ACC112 (cell line): Measurements from ENCODE around the gene TRIP6.

ENCODE experiments used
- H2AFZ ChIP-seq: fragments of 200-600 bp; sonication (generic); one replicate; pipeline ENCODE4 v1.6.0; 2017; ENCODE audit warnings: antibody characterized with exemption, low read length; ENCODE audit not compliant: unreplicated experiment
- H3K27ac ChIP-seq: fragments of 200-600 bp; sonication (generic); 2 replicates; pipeline ENCODE4 v1.5.1; 2014; ENCODE audit warnings: low read depth, mild to moderate bottlenecking, antibody characterized with exemption, low read length, moderate library complexity
- H3K27me3 ChIP-seq: fragments of 200-600 bp; sonication (generic); 2 replicates; pipeline ENCODE4 v1.6.1; 2014; ENCODE audit warnings: mild to moderate bottlenecking, antibody characterized with exemption, low read length, moderate library complexity, mixed read lengths; ENCODE audit not compliant: insufficient read depth
- H3K36me3 ChIP-seq: fragments of 200-600 bp; sonication (generic); 2 replicates; pipeline ENCODE4 v1.6.1; 2016; ENCODE audit warnings: mild to moderate bottlenecking, antibody characterized with exemption, low read length, moderate library complexity, mixed read lengths; ENCODE audit not compliant: insufficient read depth
- H3K4me1 ChIP-seq: fragments of 200-600 bp; sonication (generic); one replicate; pipeline ENCODE4 v1.6.1; 2016; ENCODE audit warnings: low read length, mixed read lengths; ENCODE audit not compliant: insufficient read depth, unreplicated experiment, control insufficient read depth
- H3K4me3 ChIP-seq: fragments of 200-600 bp; sonication (generic); 2 replicates; pipeline ENCODE4 v1.5.1; 2014; ENCODE audit warnings: mild to moderate bottlenecking, low read depth, low read length
- H3K79me2 ChIP-seq: fragments of 200-600 bp; sonication (generic); one replicate; pipeline ENCODE4 v1.6.0; 2016; ENCODE audit warnings: low read length; ENCODE audit not compliant: control insufficient read depth, unreplicated experiment, insufficient read depth

Gene TRIP6

DNA sequence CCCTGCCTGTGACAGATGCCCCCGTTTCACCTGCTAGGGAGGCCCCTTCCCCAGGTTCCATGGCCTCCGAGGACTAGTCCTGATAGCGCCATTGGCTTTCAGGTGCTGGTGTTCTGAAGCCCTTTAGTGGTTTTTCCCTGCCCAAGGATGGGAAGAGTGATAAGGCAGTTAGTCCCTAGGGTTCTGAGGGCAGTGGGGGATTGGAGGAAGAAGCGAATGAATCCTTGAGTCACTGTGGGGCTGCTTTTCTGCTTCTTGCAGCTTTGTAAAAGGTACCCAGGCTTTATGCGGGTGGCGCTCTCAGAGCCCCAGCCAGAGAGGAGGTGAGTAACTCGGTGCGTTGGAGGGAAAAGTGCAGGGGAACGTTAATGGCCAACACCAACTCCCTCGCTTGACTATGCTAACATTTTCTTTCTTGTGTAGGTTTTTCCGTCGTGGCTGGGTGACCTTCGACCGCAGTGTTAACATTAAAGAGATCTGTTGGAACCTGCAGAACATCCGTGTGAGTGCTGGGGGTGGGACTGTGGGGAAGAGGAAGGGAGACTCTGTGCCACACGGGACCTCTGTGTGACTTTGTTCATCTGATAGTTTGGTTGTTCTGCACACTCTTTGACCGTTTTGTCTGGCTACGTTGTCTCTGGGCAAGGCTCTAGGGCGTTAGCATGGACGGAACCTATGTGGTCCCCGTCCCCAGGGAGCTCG lies 18.4 kb downstream of the TRIP6 start:
- peaks cover 12% of the 10 kb centered on the region for H3K4me1 ChIP-seq
- no peak overlapping the region for H2AFZ ChIP-seq
- H3K4me3 ChIP-seq, result no peak overlapping the region
- H3K79me2 ChIP-seq, result peaks cover 45% of the 10 kb centered on the region
- peaks cover 46% of the 10 kb centered on the region; the same call in 1 of the 2 replicates for H3K36me3 ChIP-seq
- no peak overlapping the region for H3K27ac ChIP-seq
- no peaks in the 10 kb centered on the region for H3K27me3 ChIP-seq

DNA sequence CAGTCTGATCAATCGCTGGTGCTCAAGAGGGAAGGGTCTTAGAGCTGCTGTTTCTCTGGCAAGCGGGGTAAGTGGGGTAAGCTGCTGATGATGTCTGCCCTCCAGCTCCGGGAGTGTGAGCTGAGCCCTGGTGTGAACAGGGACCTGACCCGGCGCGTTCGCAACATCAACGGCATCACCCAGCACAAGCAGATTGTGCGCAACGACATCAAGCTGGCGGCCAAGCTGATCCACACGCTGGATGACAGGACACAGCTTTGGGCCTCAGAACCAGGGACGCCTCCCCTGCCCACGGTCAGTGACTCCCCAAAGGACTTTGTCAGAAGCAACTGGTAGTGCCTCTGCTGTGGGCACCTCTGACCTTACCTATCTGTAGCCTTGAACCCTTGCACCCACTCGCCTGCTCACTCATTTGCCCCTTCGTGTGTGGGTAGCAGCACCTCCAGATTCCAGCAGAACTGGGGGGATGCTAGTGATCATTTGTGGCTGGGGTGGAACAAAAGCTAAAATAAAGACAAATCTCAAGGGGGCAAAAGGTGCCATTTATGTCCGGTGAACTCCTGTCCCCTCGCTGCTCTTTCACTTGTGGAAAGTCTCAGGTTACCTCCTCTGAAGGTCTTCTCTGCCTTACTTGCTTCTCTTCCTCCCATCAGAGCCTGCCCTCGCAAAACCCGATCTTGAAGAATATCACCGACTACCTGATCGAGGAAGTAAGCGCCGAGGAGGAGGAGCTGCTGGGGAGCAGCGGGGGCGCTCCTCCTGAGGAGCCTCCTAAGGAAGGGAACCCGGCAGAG lies 19.2 kb downstream of the TRIP6 start:
- Histone ChIP-seq H3K27me3 (no peaks in the 10 kb centered on the region), H3K27ac (no peak overlapping the region), H2AFZ (no peak overlapping the region), H3K36me3 (peaks cover 44% of the 10 kb centered on the region; the same call in 1 of the 2 replicates), H3K79me2 (peaks cover 39% of the 10 kb centered on the region), H3K4me3 (no peak overlapping the region), H3K4me1 (peaks cover 19% of the 10 kb centered on the region)

DNA sequence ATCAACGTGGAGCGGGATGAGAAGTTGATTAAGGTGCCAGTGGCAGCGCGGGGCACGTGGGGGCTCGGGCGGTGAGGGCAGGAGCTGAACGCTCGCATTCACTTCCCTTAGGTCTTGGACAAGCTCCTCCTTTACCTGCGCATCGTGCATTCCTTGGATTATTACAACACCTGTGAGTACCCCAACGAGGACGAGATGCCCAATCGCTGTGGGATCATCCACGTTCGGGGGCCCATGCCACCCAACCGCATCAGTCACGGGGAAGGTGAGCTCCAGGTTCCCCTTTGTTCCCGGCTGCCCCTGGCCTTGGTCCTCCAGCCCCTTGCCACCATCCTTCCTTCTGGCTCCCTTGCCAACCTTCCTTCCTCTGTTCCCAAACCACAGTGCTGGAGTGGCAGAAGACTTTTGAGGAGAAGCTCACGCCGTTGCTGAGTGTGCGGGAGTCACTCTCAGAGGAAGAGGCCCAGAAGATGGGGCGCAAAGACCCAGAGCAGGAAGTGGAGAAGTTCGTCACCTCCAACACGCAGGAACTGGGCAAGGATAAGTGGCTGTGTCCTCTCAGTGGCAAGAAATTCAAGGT lies 19.8 kb downstream of the TRIP6 start:
- Histone ChIP-seq H3K27me3 (no peaks in the 10 kb centered on the region), H2AFZ (no peak overlapping the region), H3K4me1 (peaks cover 22% of the 10 kb centered on the region), H3K36me3 (peaks cover 37% of the 10 kb centered on the region; the same call in 1 of the 2 replicates), H3K4me3 (no peak overlapping the region), H3K27ac (no peak overlapping the region), H3K79me2 (peaks cover 32% of the 10 kb centered on the region)

DNA sequence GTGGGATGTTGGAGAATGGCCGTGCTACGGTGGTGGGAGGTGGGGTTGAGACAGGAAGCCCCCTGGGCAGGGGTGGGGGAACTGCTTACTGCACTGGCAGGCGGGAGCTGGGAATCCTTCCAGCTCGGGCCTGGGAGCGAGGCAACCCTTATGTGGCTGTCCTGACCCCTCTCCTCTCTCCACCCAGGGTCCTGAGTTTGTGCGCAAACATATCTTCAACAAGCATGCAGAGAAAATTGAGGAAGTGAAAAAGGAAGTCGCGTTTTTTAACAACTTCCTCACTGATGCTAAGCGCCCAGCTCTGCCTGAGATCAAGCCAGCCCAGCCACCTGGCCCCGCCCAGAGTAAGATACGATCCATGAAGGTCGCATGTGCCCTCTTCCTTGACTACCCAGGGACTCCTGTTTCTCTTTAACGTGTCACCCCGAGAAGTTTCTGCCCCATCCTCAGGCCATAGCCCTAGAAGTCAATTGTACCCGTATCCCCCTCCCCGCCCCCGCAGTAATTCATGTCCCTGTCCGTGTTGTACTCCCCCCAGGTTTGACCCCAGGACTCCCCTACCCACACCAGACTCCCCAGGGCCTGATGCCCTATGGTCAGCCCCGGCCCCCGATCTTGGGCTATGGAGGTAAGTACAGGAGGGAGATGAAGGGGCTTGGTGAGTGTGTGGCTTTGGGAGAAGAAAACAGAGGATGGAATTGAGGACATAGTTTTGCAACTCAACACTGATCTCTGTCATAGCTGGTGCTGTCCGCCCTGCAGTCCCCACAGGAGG lies 20.5 kb downstream of the TRIP6 start:
- Histone ChIP-seq H3K27ac (no peak overlapping the region), H3K27me3 (no peaks in the 10 kb centered on the region), H3K4me3 (peak overlapping the region; percentile 84)

DNA sequence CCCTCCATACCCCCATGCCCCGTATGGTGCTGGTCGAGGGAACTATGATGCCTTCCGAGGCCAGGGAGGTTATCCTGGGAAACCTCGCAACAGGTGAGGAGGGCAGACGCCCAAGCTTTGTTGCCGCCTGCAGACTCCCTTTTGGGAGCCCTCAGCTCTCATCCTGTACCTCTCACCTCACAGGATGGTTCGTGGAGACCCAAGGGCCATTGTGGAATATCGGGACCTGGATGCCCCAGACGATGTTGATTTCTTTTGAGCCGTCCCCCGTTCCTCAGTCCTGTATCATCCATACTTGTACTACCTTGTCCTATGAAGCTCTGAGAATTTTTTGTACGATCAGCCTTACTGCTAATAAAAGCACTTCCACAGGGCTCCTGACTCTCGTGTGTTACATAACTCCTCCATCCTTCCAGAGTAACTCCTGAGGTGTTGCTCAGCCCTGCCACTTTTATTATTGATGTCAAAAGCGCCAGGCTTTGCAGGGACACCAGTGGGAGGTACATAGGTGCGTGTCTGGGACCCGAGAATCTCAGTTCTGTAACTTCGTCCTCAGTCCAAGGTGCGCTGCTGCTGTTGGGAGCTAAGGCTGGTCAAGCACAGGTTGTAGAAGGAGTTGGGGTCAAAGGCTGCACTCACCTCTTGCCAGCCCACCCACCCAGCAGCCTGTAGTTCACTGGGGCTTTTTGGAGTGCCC lies 21.3 kb downstream of the TRIP6 start:
- Histone ChIP-seq H3K4me3 (peak overlapping the region; percentile 84), H3K4me1 (peaks cover 22% of the 10 kb centered on the region), H3K79me2 (peaks cover 24% of the 10 kb centered on the region), H3K27me3 (no peaks in the 10 kb centered on the region), H3K27ac (no peak overlapping the region), H2AFZ (no peak overlapping the region), H3K36me3 (peaks cover 30% of the 10 kb centered on the region; the same call in 1 of the 2 replicates)

More for the DNA sequence above, 20.5 kb downstream of the TRIP6 start:
- no peak overlapping the region for H2AFZ ChIP-seq
- H3K36me3 ChIP-seq, result peaks cover 36% of the 10 kb centered on the region; the same call in 1 of the 2 replicates
- H3K79me2 ChIP-seq, result peaks cover 29% of the 10 kb centered on the region
- H3K4me1 ChIP-seq, result peaks cover 22% of the 10 kb centered on the region

DNA sequence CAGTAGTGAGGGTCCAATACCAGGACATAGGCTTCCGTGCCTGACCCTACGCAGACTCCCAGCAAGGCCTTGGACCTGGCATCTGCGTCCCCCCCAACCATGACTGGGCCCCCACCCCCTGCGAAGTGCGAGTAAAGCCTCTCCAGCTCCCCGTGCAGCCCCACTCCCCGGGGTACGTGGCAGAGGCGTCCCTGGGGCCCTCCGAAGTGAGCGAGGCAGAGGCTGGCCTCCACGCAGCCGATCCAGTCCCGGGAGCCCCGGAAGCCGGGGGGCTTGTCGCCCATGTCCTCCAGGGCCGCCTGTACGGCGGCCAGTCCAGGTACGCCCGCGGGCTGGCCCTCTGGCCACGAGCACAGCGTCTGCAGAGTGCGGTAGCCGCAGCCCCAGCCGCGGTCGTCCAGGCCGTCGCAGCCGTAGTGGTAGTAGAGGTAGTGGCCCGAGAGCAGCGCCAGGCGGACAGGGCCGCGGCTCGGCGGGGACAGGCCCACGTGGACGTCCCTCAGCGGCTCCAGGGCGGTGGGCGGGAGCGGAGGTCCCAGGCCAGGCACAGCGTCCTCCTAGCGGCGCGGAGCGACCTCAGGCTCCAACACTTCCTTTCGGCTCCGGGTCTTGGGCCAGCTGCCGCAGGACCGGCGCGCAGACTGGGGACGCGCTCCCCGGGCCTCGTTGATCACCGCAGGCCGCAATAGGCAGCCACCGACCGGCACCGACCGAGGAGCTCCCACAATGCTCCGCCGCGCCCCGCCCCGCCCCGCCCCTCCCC lies 22.0 kb downstream of the TRIP6 start, which contains the start of gene UFSP1:
UFSP1 (minus strand) TSS at position 728 of the 763 bp plus-strand sequence; CDS start at position 284, 444 bp downstream.
- Histone ChIP-seq H3K27me3 (no peaks in the 10 kb centered on the region), H3K4me1 (peaks cover 22% of the 10 kb centered on the region), H2AFZ (peak within 1 kb of the TSS; percentile 93), H3K79me2 (peaks cover 24% of the 10 kb centered on the region), H3K36me3 (peaks cover 22% of the 10 kb centered on the region; the same call in 1 of the 2 replicates), H3K27ac (peak within 1 kb of the TSS; percentile 72), H3K4me3 (peak within 1 kb of the TSS; percentile 84)

DNA sequence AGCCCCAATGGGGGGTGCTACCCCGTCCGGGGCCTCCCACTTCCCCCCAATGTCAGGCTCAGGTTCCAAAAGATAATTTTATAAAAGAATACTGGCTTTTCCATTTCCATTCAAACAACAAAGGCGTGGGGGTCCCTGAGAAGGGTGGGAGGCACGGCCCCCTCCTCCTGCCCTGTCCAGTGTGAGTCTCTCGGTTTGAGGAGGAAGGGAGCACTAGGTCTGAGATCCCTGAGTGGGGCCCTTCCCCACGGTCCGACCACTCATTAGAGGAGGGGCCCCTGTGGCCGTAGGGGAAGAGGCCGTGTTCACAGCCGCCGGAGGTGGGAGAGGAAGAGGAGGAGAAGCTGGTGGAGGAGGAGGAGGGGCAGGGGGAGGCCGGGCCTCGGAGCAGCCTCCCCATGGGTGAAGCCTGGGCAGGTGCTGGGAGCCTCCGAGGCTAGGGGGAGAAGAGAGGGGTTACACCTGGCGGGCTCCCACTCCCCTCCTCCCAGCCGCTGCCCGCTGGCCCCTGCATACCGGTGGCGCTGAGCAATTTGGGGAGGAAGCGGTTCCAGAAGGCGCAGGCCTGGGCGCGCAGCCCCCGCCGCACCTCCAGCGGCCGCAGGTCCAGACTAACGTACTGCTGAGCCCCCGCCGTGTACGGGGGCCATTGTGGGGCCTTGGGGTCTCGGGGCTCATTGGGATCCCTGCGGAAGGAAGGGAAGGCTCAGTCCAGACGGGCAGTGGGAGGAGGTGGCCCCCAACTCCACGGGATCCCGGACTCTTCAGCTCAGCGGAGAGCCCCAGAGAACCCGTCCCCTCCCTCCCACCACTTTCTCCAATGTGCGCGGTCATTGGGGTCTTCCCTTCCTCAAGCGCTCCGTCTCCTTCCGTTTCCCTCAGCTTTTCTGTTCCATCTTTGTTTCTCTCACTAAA lies 23.7 kb downstream of the TRIP6 start:
- peaks cover 9% of the 10 kb centered on the region for H3K27me3 ChIP-seq
- H3K27ac ChIP-seq, result peak overlapping the region; percentile 72
- peaks cover 15% of the 10 kb centered on the region; the same call in 1 of the 2 replicates for H3K36me3 ChIP-seq
- peaks cover 18% of the 10 kb centered on the region for H3K79me2 ChIP-seq
- H3K4me3 ChIP-seq, result peak overlapping the region; percentile 84
- H3K4me1 ChIP-seq, result peaks cover 26% of the 10 kb centered on the region
- H2AFZ ChIP-seq, result peak overlapping the region; percentile 93

DNA sequence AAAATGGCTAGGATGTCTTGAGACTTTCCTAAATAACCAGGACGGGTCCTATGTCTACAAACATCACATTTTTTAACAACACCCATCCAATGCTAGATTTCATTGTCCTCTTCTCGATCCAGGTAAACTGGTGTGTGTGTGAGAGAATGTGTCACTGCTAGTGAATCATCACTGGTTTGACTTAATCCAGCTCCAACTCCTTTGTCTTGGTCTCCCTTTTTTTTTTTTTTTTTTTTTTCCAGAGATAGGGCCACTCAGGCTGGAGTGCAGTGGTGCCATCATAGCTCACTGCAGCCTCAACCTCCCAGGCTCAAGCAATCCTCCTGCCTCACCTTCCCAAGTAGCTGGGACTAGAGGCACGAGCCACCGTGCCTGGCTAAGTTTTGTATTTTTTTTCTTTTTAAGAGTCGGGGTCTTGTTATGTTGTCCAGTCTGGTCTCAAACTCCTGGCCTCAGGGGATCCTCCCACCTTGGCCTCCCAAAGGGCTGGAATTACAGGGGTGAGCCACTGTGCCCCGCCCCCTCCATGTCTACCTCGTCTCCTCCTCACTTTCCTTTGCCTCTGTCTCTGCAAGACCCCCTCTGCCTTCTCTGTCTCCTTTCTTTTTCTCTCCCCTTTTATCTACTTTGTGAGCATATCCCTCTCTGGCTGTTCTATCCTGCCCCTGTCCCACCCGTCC lies 24.5 kb downstream of the TRIP6 start:
- Histone ChIP-seq H3K27ac (no peak overlapping the region), H3K4me3 (peak overlapping the region; percentile 84), H3K79me2 (peaks cover 15% of the 10 kb centered on the region), H2AFZ (no peak overlapping the region), H3K4me1 (peaks cover 26% of the 10 kb centered on the region), H3K27me3 (peaks cover 17% of the 10 kb centered on the region), H3K36me3 (peaks cover 7% of the 10 kb centered on the region; the same call in 1 of the 2 replicates)
